Cardiac septum (tissue), 1 donor: ENCODE data around the gene EEF2KMT. TPM values are rescaled to one million over a fixed set of nuclear protein-coding genes. Genes with fewer than 3 reads are reported as not detected.

Source experiments
- DNase-seq: peaks from one replicate; pipeline ENCODE4 v3.0.0-alpha.2; 2020; ENCODE audit warnings: low spot score
- intact Hi-C: fragments of 100-400 bp; cut with DNase I; formaldehyde crosslinking; loops from one replicate; pipeline ENCODE4 v1.14.0; 2022
- total RNA-seq: library from RNA; stranded (reverse); fragmentation: NEBNext Ultra II Directional; extraction: Animal tissue kit (Norgen Biotek cat#: 25700); gene quantifications from one replicate; pipeline ENCODE4 v1.2.1, GENCODE V29; 2021
- donor health status: DM: no; HTN: no; CAD: no.

The EEF2KMT gene
- total RNA-seq, 1 donor from 2014 or later, result 6.1 TPM

- DNase-seq, result no peak
- intact Hi-C loops, result loop anchor here (5.0 kb wide), 1 partner anchor 226 kb away; the partner anchor contains the start of genes GLYR1 and UBN1
Observed at GRCh38 chr16:5073279-5073629, 24.3 kb downstream of the EEF2KMT start.

GRCh38 chr16:5072334-5073278 is 25.0 kb downstream of the EEF2KMT start:
- no peak for DNase-seq
- intact Hi-C loops, result loop anchor here (5.0 kb wide), 1 partner anchor 225 kb away; the partner anchor contains the start of genes GLYR1 and UBN1

- peak; percentile 96 for DNase-seq
- intact Hi-C loops, result loop anchor here (5.0 kb wide), 1 partner anchor 225 kb away; the partner anchor contains the start of genes GLYR1 and UBN1
Observed at GRCh38 chr16:5071681-5072333, 25.8 kb downstream of the EEF2KMT start, which contains the start of gene ALG1. ALG1 (plus strand) TSS chr16:5071843; CDS start chr16:5071850, 7 bp downstream.

- no peak for DNase-seq
- intact Hi-C loops, result loop anchor here (5.0 kb wide), 1 partner anchor 224 kb away; the partner anchor contains the start of genes GLYR1 and UBN1
Observed at GRCh38 chr16:5071341-5071680, 26.3 kb downstream of the EEF2KMT start.

GRCh38 chr16:5070431-5071186 is 27.0 kb downstream of the EEF2KMT start:
- intact Hi-C loops, result loop anchor here (5.0 kb wide), 1 partner anchor 223 kb away; the partner anchor contains the start of genes GLYR1 and UBN1
- DNase-seq, result no peak

- DNase-seq, result peak; percentile 17
- intact Hi-C loops, result loop anchor here (5.0 kb wide), 1 partner anchor 223 kb away; the partner anchor contains the start of genes GLYR1 and UBN1
Observed at GRCh38 chr16:5069854-5070253, 27.7 kb downstream of the EEF2KMT start.

GRCh38 chr16:5069048-5069447 is 28.5 kb downstream of the EEF2KMT start:
- intact Hi-C loops, result no loop called here
- DNase-seq, result no peak

GRCh38 chr16:5066511-5066910 is 31.1 kb downstream of the EEF2KMT start:
- DNase-seq, result no peak
- intact Hi-C loops, result no loop called here

- peak; percentile 75 for DNase-seq
- intact Hi-C loops, result no loop called here
Observed at GRCh38 chr16:5065813-5066212, 31.8 kb downstream of the EEF2KMT start, which contains the start of gene C16orf89. C16orf89 (minus strand) TSS chr16:5065956; CDS start chr16:5065908, 48 bp downstream.

GRCh38 chr16:5065326-5065725 is 32.3 kb downstream of the EEF2KMT start:
- peak; percentile 17 for DNase-seq

GRCh38 chr16:5064915-5065314 is 32.7 kb downstream of the EEF2KMT start:
- DNase-seq, result no peak
- intact Hi-C loops, result no loop called here

More at GRCh38 chr16:5065326-5065725, 32.3 kb downstream of the EEF2KMT start:
- intact Hi-C loops, result no loop called here

- no peak for DNase-seq
- intact Hi-C loops, result no loop called here
Observed at GRCh38 chr16:5062790-5063765, 34.5 kb downstream of the EEF2KMT start.

GRCh38 chr16:5062051-5062450 is 35.5 kb downstream of the EEF2KMT start:
- intact Hi-C loops, result no loop called here
- no peak for DNase-seq

- intact Hi-C loops, result no loop called here
- peak; percentile 43 for DNase-seq
Observed at GRCh38 chr16:5060073-5060641, 37.4 kb downstream of the EEF2KMT start.

GRCh38 chr16:5059386-5060072 is 38.1 kb downstream of the EEF2KMT start:
- intact Hi-C loops, result no loop called here
- DNase-seq, result peak; percentile 39

GRCh38 chr16:5058476-5058875 is 39.1 kb downstream of the EEF2KMT start:
- DNase-seq, result peak; percentile 66

GRCh38 chr16:5056352-5056751 is 41.2 kb downstream of the EEF2KMT start:
- peak; percentile 14 for DNase-seq
- intact Hi-C loops, result no loop called here

More at GRCh38 chr16:5058476-5058875, 39.1 kb downstream of the EEF2KMT start:
- intact Hi-C loops, result no loop called here
